Osteoblast (primary cell): ENCODE measurements around the gene KMT2E. TPM values are rescaled to one million over a fixed set of nuclear protein-coding genes. Genes with fewer than 3 reads are reported as not detected.

ENCODE experiments used
- DNase-seq: peaks from one replicate; pipeline ENCODE4 v3.0.0; 2011; ENCODE audit warnings: low spot score, mixed read lengths; ENCODE audit not compliant: insufficient read length; ENCODE audit errors: missing footprints
- H2AFZ ChIP-seq: 2 replicates; pipeline ENCODE4 v1.6.0; 2011; ENCODE audit warnings: mild to moderate bottlenecking, low read length
- H3K27ac ChIP-seq: 2 replicates; pipeline ENCODE4 v1.5.1; 2011; ENCODE audit warnings: mild to moderate bottlenecking, low read depth, low read length, moderate library complexity
- H3K27me3 ChIP-seq: 2 replicates; pipeline ENCODE4 v1.6.0; 2012; ENCODE audit warnings: mild to moderate bottlenecking, control low read depth, inconsistent platforms, low read length, moderate library complexity; ENCODE audit not compliant: insufficient read depth
- H3K36me3 ChIP-seq: 2 replicates; pipeline ENCODE4 v1.5.1; 2011; ENCODE audit warnings: mild to moderate bottlenecking, low read length, control low read depth, moderate library complexity; ENCODE audit not compliant: insufficient read depth
- H3K4me1 ChIP-seq: 2 replicates; pipeline ENCODE4 v1.5.1; 2011; ENCODE audit warnings: mild to moderate bottlenecking, low read length, control low read depth, moderate library complexity; ENCODE audit not compliant: insufficient read depth
- H3K4me2 ChIP-seq: 2 replicates; pipeline ENCODE4 v1.6.0; 2011; ENCODE audit warnings: mild to moderate bottlenecking, low read length; ENCODE audit not compliant: insufficient read depth
- H3K4me3 ChIP-seq: fragments of 200-600 bp; sonication (generic); 3 replicates; pipeline ENCODE4 v1.5.1; 2012; ENCODE audit warnings: mild to moderate bottlenecking, low read length, inconsistent platforms; ENCODE audit not compliant: insufficient read depth
- H3K79me2 ChIP-seq: 2 replicates; pipeline ENCODE4 v1.6.0; 2012; ENCODE audit warnings: mild to moderate bottlenecking, low read length, control low read depth, inconsistent platforms; ENCODE audit not compliant: insufficient read depth
- H3K9me3 ChIP-seq: 2 replicates; pipeline ENCODE4 v1.5.1; 2011; ENCODE audit warnings: low read depth, low read length, control low read depth
- H4K20me1 ChIP-seq: 2 replicates; pipeline ENCODE4 v1.6.0; 2012; ENCODE audit warnings: mild to moderate bottlenecking, low read length, control low read depth; ENCODE audit not compliant: insufficient read depth
- total RNA-seq: library from RNA; depleted of rRNA; stranded (reverse); fragments of >200 nt; gene quantifications from 2 replicates; pipeline ENCODE4 v1.2.3, GENCODE V29; 2012
- TF ChIP-seq, protein P1 (sequence below): IDR thresholded peaks from 2 replicates; pipeline ENCODE4 v1.5.1; 2011; ENCODE audit warnings: mild to moderate bottlenecking, low read depth, low read length, moderate library complexity; ENCODE audit errors: extremely low read depth

Gene KMT2E
- total RNA-seq, 1 donor: 124 TPM

DNA sequence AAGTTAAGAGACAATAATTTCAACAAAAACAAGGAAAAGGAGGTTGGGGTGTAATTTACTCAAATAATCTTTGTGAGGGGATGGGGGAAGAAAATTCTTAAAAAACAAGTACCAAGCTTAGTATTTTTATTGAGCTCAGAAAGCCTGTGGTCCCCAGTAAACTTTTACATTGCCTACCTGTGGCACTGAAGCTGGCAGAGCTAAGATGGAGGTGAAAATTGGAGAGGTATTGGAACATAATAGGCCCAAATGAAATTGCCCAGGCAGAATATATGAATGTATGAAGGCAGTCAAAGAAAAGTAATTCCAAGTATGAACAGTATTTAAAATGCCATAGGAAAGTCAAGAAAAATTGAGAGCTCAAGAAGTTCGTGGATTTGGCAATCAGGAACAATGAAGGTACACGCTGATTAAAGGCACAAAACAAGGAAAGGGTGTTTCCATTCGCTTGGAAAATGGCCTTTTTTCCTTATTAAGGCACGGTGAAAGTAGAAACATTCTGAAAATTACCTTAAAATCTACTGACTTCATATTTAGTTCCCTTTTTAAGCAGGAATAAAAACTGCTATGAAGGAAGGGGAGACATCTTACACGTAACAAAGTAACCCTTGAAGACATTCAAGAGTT, 3.4 kb upstream of the KMT2E start:
- TF ChIP-seq, protein P1, sequence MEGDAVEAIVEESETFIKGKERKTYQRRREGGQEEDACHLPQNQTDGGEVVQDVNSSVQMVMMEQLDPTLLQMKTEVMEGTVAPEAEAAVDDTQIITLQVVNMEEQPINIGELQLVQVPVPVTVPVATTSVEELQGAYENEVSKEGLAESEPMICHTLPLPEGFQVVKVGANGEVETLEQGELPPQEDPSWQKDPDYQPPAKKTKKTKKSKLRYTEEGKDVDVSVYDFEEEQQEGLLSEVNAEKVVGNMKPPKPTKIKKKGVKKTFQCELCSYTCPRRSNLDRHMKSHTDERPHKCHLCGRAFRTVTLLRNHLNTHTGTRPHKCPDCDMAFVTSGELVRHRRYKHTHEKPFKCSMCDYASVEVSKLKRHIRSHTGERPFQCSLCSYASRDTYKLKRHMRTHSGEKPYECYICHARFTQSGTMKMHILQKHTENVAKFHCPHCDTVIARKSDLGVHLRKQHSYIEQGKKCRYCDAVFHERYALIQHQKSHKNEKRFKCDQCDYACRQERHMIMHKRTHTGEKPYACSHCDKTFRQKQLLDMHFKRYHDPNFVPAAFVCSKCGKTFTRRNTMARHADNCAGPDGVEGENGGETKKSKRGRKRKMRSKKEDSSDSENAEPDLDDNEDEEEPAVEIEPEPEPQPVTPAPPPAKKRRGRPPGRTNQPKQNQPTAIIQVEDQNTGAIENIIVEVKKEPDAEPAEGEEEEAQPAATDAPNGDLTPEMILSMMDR: no peak
- peak overlapping the region; percentile 94 for H3K4me3 ChIP-seq
- H3K36me3 ChIP-seq: peaks cover 9% of the 10 kb centered on the region
- H3K79me2 ChIP-seq: peaks cover 95% of the 10 kb centered on the region
- H3K4me2 ChIP-seq: peak overlapping the region; percentile 97
- peaks cover 30% of the 10 kb centered on the region for H4K20me1 ChIP-seq
- DNase-seq: no peak
- no peaks in the 10 kb centered on the region for H3K27me3 ChIP-seq
- H3K4me1 ChIP-seq: peaks cover 37% of the 10 kb centered on the region
- peak overlapping the region; percentile 100 for H3K27ac ChIP-seq
- H3K9me3 ChIP-seq: no peaks in the 10 kb centered on the region
- no peak overlapping the region for H2AFZ ChIP-seq

GRCh38 chr7:105011141-105011830, 2.7 kb upstream of the KMT2E start:
- peak overlapping the region; percentile 97 for H3K4me2 ChIP-seq
- peaks cover 39% of the 10 kb centered on the region for H3K4me1 ChIP-seq
- TF ChIP-seq, protein P1: no peak
- H3K79me2 ChIP-seq: peaks cover 95% of the 10 kb centered on the region
- peaks cover 9% of the 10 kb centered on the region for H3K36me3 ChIP-seq
- H3K27ac ChIP-seq: peak overlapping the region; percentile 100
- peak overlapping the region; percentile 94 for H3K4me3 ChIP-seq
- no peaks in the 10 kb centered on the region for H3K9me3 ChIP-seq
- no peak overlapping the region for H2AFZ ChIP-seq
- peaks cover 31% of the 10 kb centered on the region for H4K20me1 ChIP-seq
- no peaks in the 10 kb centered on the region for H3K27me3 ChIP-seq
- peak; percentile 70 for DNase-seq

DNA sequence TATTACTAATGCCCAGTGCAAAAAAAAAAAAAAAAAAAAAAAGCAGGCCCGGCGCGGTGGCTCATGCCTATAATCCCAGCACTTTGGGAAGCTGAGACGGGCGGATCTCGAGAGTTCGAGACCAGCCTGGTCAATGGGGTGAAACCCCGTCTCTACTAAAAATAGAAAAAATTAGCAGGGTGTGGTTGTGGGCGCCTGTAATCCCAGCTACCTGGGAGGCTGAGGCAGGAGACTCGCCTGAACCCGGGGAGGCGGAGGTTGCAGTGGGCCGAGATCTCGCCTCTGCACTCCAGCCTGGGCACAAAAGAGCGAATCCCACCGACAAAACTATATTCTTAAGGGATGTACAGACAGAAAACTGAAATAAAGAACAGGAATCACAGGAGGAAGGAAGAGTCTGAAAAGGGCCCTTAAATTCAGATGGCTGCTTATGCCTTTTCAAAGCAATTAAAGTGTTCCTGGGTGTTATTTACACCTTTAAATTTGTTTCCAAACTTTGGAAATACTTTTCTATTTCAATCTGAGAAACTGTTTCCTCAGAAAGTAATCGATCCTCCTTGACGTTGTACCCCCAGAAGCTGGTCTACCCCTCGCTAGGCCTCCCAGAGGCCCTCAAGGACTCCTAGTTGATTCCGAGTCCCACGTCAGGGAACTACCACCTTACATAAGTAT, 2.0 kb upstream of the KMT2E start:
- H3K9me3 ChIP-seq: no peaks in the 10 kb centered on the region
- no peak overlapping the region for H2AFZ ChIP-seq
- H4K20me1 ChIP-seq: peaks cover 31% of the 10 kb centered on the region
- H3K36me3 ChIP-seq: peaks cover 9% of the 10 kb centered on the region
- TF ChIP-seq, protein P1: no peak
- peaks cover 40% of the 10 kb centered on the region for H3K4me1 ChIP-seq
- no peak for DNase-seq
- H3K79me2 ChIP-seq: peaks cover 95% of the 10 kb centered on the region
- peak overlapping the region; percentile 94 for H3K4me3 ChIP-seq
- H3K27ac ChIP-seq: peak overlapping the region; percentile 100
- peak overlapping the region; percentile 97 for H3K4me2 ChIP-seq
- H3K27me3 ChIP-seq: no peaks in the 10 kb centered on the region
